Suprapubic skin (tissue), 3 donors: ENCODE results near the gene ROPN1L.

Source experiments
- CTCF ChIP-seq, 2 donors: fragments of 200-600 bp in 1 of 2; fragments of 450-650 bp in 1 of 2; sonication (generic) in 1 of 2; IDR thresholded peaks; one replicate each; pipeline ENCODE4 v1.5.1; 2016 to 2019; ENCODE audit warnings: antibody characterized with exemption in 2 of 2, mild to moderate bottlenecking in 1 of 2, moderate library complexity in 1 of 2
- POLR2AphosphoS5 ChIP-seq, 3 donors: sonication (generic); formaldehyde crosslinking; IDR thresholded peaks; one replicate each; pipeline ENCODE4 v1.6.1; 2017; ENCODE audit warnings: antibody characterized with exemption in 3 of 3

- TF ChIP-seq CTCF (IDR thresholded peaks at IDR 0.05) = no peak
- no peak for TF ChIP-seq POLR2AphosphoS5 (IDR thresholded peaks at IDR 0.05)
Measured at GRCh38 chr5:10401498-10401897, 40.2 kb upstream of the ROPN1L start.
